HG02885 (cell line): Measurements from ENCODE around the gene ANO1.
"Not testable (repeated sequence)": the region's sequence is repeated elsewhere in the genome, so short reads cannot be mapped to it uniquely, and the experiment has no call there.

Experiments
- ATAC-seq: cut with Tn5 transposase; IDR thresholded peaks from one replicate; pipeline ENCODE4 v1.9.1; 2021; ENCODE audit warnings: mild to moderate bottlenecking; ENCODE audit not compliant: unreplicated experiment, poor library complexity

The ANO1 gene

GRCh38 chr11:70078095-70078780 is at the start of gene ANO1:
Gene ANO1, plus strand, starts transcription at chr11:70078317. Its CDS starts 290 bp downstream, at chr11:70078607.
- no peak for ATAC-seq

- ATAC-seq, result no peak
These were observed 48.8 kb upstream of the ANO1 start for GRCh38 chr11:70029115-70029860.

GRCh38 chr11:70029861-70030380 is 48.2 kb upstream of the ANO1 start:
- no peak for ATAC-seq

GRCh38 chr11:70030412-70030811 is 47.7 kb upstream of the ANO1 start:
- ATAC-seq, result no peak

- no peak for ATAC-seq
These were observed 46.3 kb upstream of the ANO1 start for GRCh38 chr11:70031631-70032469.

- ATAC-seq, result no peak
These were observed 45.7 kb upstream of the ANO1 start for GRCh38 chr11:70032470-70032795.

GRCh38 chr11:70032943-70033710 is 45.0 kb upstream of the ANO1 start:
- ATAC-seq, result no peak

- ATAC-seq, result no peak
These were observed 44.4 kb upstream of the ANO1 start for GRCh38 chr11:70033711-70034070.

- ATAC-seq, result no peak
These were observed 43.3 kb upstream of the ANO1 start for GRCh38 chr11:70034740-70035365.

GRCh38 chr11:70035665-70036064 is 42.5 kb upstream of the ANO1 start:
- not testable (repeated sequence) for ATAC-seq

- ATAC-seq, result no peak
These were observed 40.9 kb upstream of the ANO1 start for GRCh38 chr11:70036971-70037882.

- no peak for ATAC-seq
These were observed 39.9 kb upstream of the ANO1 start for GRCh38 chr11:70038034-70038834.

GRCh38 chr11:70040452-70040851 is 37.7 kb upstream of the ANO1 start:
- ATAC-seq, result no peak

GRCh38 chr11:70040869-70041501 is 37.1 kb upstream of the ANO1 start:
- ATAC-seq, result no peak

- ATAC-seq, result no peak
These were observed 34.6 kb upstream of the ANO1 start for GRCh38 chr11:70043482-70043881.

GRCh38 chr11:70046089-70046488 is 32.0 kb upstream of the ANO1 start:
- no peak for ATAC-seq

GRCh38 chr11:70048279-70049024 is 29.7 kb upstream of the ANO1 start:
- no peak for ATAC-seq
